ENCODE measurements around the gene PIGT. TPM values are rescaled to one million over a fixed set of nuclear protein-coding genes. Genes with fewer than 3 reads are reported as not detected.

PIGT gene
- total and polyA plus RNA-seq, 2 experiments from 2014 or later, result 48.4 to 63.1 TPM

GRCh38 chr20:45441746-45442145 lies 25.8 kb downstream of the PIGT start (continued):
- TF ChIP-seq ZNF462 (CRISPR knock-in tag; IDR thresholded peaks at IDR 0.05) (no peak), EZH2phosphoT487 (IDR thresholded peaks at IDR 0.05; ENCODE audit: unreplicated experiment) (no peak), ZNF331 (CRISPR knock-in tag; IDR thresholded peaks at IDR 0.05; ENCODE audit: low read depth) (no peak), EZH2 (IDR thresholded peaks at IDR 0.05; ENCODE audit: low read depth, unreplicated experiment) (no peak), CTCF (conservative IDR thresholded peaks at IDR 0.05; ENCODE audit: low read depth in 2 of 2) (no peak), REST (IDR thresholded peaks at IDR 0.05; ENCODE audit: unreplicated experiment) (no peak), POLR2AphosphoS5 (IDR thresholded peaks at IDR 0.05; ENCODE audit: low read depth) (no peak), ZNF114 (CRISPR knock-in tag; IDR thresholded peaks at IDR 0.05) (no peak)

Measured in GM23338 (cell line).